ENCODE results near the gene LPCAT3. TPM values are rescaled to one million over a fixed set of nuclear protein-coding genes. Genes with fewer than 3 reads are reported as not detected.

The LPCAT3 gene
- total RNA-seq, 4 donors from 2014 or later = 23.7 to 33.7 (median 26.6) TPM

- Histone ChIP-seq H3K4me1 (no peaks in the 10 kb centered on the region), H3K9me3 (no peaks in the 10 kb centered on the region), H3K27me3 (no peaks in the 10 kb centered on the region), H3K27ac (no peak overlapping the region), H3K4me3 (no peak overlapping the region), H3K36me3 (peaks cover 0 to 31% of the 10 kb centered on the region in 2 donors)
- TF ChIP-seq POLR2AphosphoS5 (IDR thresholded peaks at IDR 0.05) (no peak), CTCF (IDR thresholded peaks at IDR 0.05) (no peak), EP300 (IDR thresholded peaks at IDR 0.05) (no peak), POLR2A (IDR thresholded peaks at IDR 0.05) (no peak)
- ATAC-seq = no peak
- 87 to 88% methylated on average over 2 of the region's 2 CpGs for WGBS, 2 donors (ENCODE audit: low coverage in 1 of 2)
Observed at GRCh38 chr12:7004287-7004803, 13.9 kb downstream of the LPCAT3 start.

- H3K36me3 ChIP-seq = peaks cover 0 to 46% of the 10 kb centered on the region in 2 donors
- no peaks in the 10 kb centered on the region for H3K4me1 ChIP-seq
- no peak for ATAC-seq
- no peak overlapping the region for H3K4me3 ChIP-seq
- H3K9me3 ChIP-seq = no peaks in the 10 kb centered on the region
- H3K27ac ChIP-seq = no peak overlapping the region
- H3K27me3 ChIP-seq = no peaks in the 10 kb centered on the region
- no peak for TF ChIP-seq POLR2A (IDR thresholded peaks at IDR 0.05)
- TF ChIP-seq POLR2AphosphoS5 (IDR thresholded peaks at IDR 0.05) = no peak
- no peak for TF ChIP-seq CTCF (IDR thresholded peaks at IDR 0.05)
- WGBS, 2 donors (ENCODE audit: low coverage in 1 of 2) = 94 to 95% methylated on average over 7 of the region's 7 CpGs
Observed at GRCh38 chr12:7001921-7002591, 16.2 kb downstream of the LPCAT3 start.

- TF ChIP-seq CTCF (IDR thresholded peaks at IDR 0.05) (no peak), EP300 (IDR thresholded peaks at IDR 0.05) (no peak), POLR2AphosphoS5 (IDR thresholded peaks at IDR 0.05) (no peak), POLR2A (IDR thresholded peaks at IDR 0.05) (no peak)
- peaks cover 0 to 59% of the 10 kb centered on the region in 2 donors for H3K36me3 ChIP-seq
Observed at GRCh38 chr12:6998715-6999451, 19.4 kb downstream of the LPCAT3 start.

GRCh38 chr12:6996040-6996441 is 22.2 kb downstream of the LPCAT3 start:
- peaks cover 0 to 53% of the 10 kb centered on the region in 2 donors for H3K36me3 ChIP-seq
- 27 to 80% methylated on average over 1 to 2 of the region's 2 CpGs for WGBS, 2 donors (ENCODE audit: low coverage in 1 of 2)
- H3K27ac ChIP-seq = no peak overlapping the region
- no peaks in the 10 kb centered on the region for H3K27me3 ChIP-seq
- ATAC-seq = no peak
- H3K9me3 ChIP-seq = no peaks in the 10 kb centered on the region
- no peaks in the 10 kb centered on the region for H3K4me1 ChIP-seq
- TF ChIP-seq CTCF (IDR thresholded peaks at IDR 0.05) = no peak
- TF ChIP-seq EP300 (IDR thresholded peaks at IDR 0.05) = no peak
- TF ChIP-seq POLR2AphosphoS5 (IDR thresholded peaks at IDR 0.05) = no peak
- no peak for TF ChIP-seq POLR2A (IDR thresholded peaks at IDR 0.05)
- no peak overlapping the region for H3K4me3 ChIP-seq

More at GRCh38 chr12:6998715-6999451, 19.4 kb downstream of the LPCAT3 start:
- no peak for ATAC-seq
- Histone ChIP-seq H3K27ac (no peak overlapping the region), H3K9me3 (no peaks in the 10 kb centered on the region), H3K4me3 (no peak overlapping the region), H3K27me3 (no peaks in the 10 kb centered on the region), H3K4me1 (no peaks in the 10 kb centered on the region)
